C4-2B (cell line): ENCODE measurements around the gene NKPD1.

Experiments
- ZFX ChIP-seq: fragments of 450-650 bp; IDR thresholded peaks from 2 replicates; pipeline ENCODE4 v1.6.1; 2017
- TF ChIP-seq, protein P1 (sequence below): fragments of 450-650 bp; conservative IDR thresholded peaks from 2 replicates; pipeline ENCODE4 v1.5.1; 2017; ENCODE audit warnings: mild to moderate bottlenecking

DNA sequence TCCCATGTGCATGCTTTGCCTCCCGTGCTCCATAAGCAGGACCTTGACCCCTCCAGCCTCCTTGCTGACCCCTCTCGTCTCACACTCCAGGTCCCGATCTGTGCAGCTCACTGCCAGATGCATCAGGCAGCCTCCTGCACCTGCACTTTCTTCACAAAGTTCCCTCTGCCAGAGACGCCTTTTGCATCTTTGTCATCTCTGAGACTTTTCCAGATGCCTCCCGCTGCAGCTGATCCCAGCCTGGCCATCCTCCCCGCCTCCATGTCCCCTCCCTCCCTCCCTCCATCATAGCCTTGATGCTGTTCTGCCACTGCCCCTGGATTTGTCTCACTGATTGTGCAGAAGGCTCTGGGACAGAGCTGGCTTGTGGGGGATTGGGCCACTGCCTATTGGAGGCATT, 38.0 kb downstream of the NKPD1 start:
- TF ChIP-seq, protein P1, sequence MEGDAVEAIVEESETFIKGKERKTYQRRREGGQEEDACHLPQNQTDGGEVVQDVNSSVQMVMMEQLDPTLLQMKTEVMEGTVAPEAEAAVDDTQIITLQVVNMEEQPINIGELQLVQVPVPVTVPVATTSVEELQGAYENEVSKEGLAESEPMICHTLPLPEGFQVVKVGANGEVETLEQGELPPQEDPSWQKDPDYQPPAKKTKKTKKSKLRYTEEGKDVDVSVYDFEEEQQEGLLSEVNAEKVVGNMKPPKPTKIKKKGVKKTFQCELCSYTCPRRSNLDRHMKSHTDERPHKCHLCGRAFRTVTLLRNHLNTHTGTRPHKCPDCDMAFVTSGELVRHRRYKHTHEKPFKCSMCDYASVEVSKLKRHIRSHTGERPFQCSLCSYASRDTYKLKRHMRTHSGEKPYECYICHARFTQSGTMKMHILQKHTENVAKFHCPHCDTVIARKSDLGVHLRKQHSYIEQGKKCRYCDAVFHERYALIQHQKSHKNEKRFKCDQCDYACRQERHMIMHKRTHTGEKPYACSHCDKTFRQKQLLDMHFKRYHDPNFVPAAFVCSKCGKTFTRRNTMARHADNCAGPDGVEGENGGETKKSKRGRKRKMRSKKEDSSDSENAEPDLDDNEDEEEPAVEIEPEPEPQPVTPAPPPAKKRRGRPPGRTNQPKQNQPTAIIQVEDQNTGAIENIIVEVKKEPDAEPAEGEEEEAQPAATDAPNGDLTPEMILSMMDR = no peak
- no peak for TF ChIP-seq ZFX
